HUES64 (cell line): ENCODE measurements around the gene KLRG1.

Source experiments
- H3K27ac ChIP-seq: 2 replicates; pipeline ENCODE4 v1.7.0; 2013; ENCODE audit warnings: low read depth, low read length, inconsistent platforms
- H3K27me3 ChIP-seq: 2 replicates; pipeline ENCODE4 v1.6.1; 2013; ENCODE audit warnings: mild to moderate bottlenecking, low read length; ENCODE audit not compliant: insufficient read depth
- H3K36me3 ChIP-seq: 2 replicates; pipeline ENCODE4 v1.6.1; 2013; ENCODE audit warnings: mild to moderate bottlenecking, low read length; ENCODE audit not compliant: insufficient read depth
- H3K4me1 ChIP-seq: 2 replicates; pipeline ENCODE4 v1.6.1; 2013; ENCODE audit warnings: mild to moderate bottlenecking, low read length, moderate library complexity; ENCODE audit not compliant: insufficient read depth
- H3K4me3 ChIP-seq: 2 replicates; pipeline ENCODE4 v1.5.1; 2013; ENCODE audit warnings: mild to moderate bottlenecking, low read length, moderate library complexity
- H3K9ac ChIP-seq: 2 replicates; pipeline ENCODE4 v1.6.1; 2013; ENCODE audit warnings: mild to moderate bottlenecking, low read depth, low read length
- H3K9me3 ChIP-seq: 2 replicates; pipeline ENCODE4 v1.6.1; 2013; ENCODE audit warnings: low read depth, low read length; ENCODE audit not compliant: insufficient read depth
- WGBS: fragments of 150-250, 120-280 bp; methylation state at CpG from one replicate; pipeline ENCODE4 v1.1.7; 2013; ENCODE audit warnings: missing lambda C conversion rate; 5-methylcytosine and 5-hydroxymethylcytosine counted together

Gene KLRG1

DNA sequence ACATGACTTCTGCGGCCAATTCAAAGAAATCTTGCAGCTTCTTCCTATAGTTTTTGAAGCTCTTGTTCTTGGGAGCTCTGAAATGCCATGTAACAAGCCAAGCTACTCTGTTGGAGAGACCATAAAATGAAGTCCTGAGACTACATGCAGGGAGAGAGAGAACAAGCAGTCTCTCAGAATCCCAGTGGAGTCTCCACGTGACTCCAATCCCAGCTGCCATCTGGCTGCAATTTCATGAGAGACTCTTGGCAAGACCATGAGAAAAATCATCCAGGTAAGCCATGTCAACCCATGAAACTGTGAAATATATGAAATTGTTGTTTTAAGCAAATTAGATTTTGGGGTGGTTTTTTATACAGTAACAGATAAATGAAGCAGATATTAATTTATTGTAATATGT is 54.4 kb downstream of the KLRG1 start:
- Histone ChIP-seq H3K27me3 (no peaks in the 10 kb centered on the region), H3K4me1 (no peaks in the 10 kb centered on the region), H3K36me3 (no peaks in the 10 kb centered on the region), H3K4me3 (no peak overlapping the region), H3K9ac (no peak overlapping the region), H3K27ac (no peak overlapping the region), H3K9me3 (no peaks in the 10 kb centered on the region)
- 93% methylated on average over 2 of the region's 2 CpGs for WGBS

DNA sequence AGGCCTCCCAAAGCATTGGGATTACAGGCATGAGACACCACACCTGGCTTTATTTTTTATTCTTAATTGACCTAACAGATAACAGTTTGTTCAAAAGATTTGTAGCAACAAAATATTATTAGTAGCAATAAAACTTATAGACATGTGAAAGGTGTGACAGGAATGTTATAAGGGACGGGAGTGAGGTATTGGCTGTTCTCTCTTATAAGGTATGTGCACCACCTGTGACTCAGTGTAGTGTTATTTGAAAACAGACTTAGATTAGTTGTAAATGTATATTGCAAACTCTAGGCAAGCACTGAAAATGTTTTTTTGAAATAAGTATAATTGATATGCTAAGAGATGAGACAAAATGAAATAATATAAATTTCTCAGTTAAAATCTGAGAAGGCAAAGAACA is 57.8 kb downstream of the KLRG1 start:
- no peaks in the 10 kb centered on the region for H3K4me1 ChIP-seq
- no peaks in the 10 kb centered on the region for H3K9me3 ChIP-seq
- H3K9ac ChIP-seq = no peak overlapping the region
- no peaks in the 10 kb centered on the region for H3K36me3 ChIP-seq
- no peaks in the 10 kb centered on the region for H3K27me3 ChIP-seq
- no peak overlapping the region for H3K27ac ChIP-seq
- H3K4me3 ChIP-seq = no peak overlapping the region
- 87% methylated on average over 1 of the region's 1 CpG for WGBS

DNA sequence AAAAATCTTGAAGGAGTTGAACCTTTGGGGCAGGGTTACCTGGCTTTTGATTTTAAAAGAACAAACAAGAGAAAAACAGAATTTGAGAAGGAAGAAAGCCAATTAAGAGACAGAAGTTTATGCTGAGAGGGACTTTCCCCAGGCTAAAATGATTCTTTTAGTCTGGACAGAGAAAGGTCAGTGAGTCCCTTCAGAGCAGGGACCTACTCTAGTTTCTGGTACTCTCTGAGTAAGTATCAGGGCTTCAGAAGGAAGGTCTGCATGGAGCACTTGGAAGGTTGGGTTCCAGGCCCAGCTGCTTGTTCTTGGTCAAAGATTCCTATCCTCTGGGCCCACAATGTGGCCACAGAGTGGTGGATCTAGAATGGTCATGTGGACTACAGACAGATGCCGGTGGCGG is 59.6 kb downstream of the KLRG1 start:
- no peaks in the 10 kb centered on the region for H3K4me1 ChIP-seq
- H3K36me3 ChIP-seq = no peaks in the 10 kb centered on the region
- no peak overlapping the region for H3K27ac ChIP-seq
- no peak overlapping the region for H3K9ac ChIP-seq
- 93% methylated on average over 2 of the region's 2 CpGs for WGBS
- H3K9me3 ChIP-seq = no peaks in the 10 kb centered on the region
- H3K4me3 ChIP-seq = no peak overlapping the region
- H3K27me3 ChIP-seq = no peaks in the 10 kb centered on the region

DNA sequence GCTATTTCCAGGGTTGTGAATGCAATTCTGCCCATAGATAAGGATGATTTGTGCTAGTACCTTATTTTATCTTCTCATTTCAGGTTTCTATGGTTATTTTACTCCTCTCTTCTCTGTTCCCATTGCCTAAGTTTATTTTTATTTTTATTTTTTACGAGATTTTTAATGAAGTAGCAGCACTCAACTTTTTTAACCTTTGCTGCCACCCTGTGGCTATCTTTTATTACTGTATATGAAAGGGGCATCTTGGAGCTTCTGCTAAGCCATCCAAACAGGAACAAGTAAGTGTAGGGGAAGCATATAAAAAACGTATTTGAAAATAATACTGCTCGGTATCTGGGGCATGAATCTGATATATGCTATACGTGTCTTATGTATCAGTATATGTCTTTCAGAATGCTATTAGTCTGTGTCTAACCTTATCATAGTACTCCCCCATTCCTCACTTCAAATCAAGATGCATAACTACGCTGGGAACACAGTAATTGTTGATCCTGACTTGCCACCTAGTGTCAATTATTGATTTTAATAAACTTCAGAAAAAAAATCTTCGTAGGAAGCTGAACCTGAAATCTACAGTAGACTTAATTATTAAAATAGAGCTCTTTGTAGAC is 60.3 kb downstream of the KLRG1 start:
- Histone ChIP-seq H3K4me3 (no peak overlapping the region), H3K36me3 (no peaks in the 10 kb centered on the region), H3K9me3 (no peaks in the 10 kb centered on the region), H3K9ac (no peak overlapping the region), H3K27ac (no peak overlapping the region), H3K4me1 (no peaks in the 10 kb centered on the region), H3K27me3 (no peaks in the 10 kb centered on the region)
- 57% methylated on average over 4 of the region's 6 CpGs for WGBS

DNA sequence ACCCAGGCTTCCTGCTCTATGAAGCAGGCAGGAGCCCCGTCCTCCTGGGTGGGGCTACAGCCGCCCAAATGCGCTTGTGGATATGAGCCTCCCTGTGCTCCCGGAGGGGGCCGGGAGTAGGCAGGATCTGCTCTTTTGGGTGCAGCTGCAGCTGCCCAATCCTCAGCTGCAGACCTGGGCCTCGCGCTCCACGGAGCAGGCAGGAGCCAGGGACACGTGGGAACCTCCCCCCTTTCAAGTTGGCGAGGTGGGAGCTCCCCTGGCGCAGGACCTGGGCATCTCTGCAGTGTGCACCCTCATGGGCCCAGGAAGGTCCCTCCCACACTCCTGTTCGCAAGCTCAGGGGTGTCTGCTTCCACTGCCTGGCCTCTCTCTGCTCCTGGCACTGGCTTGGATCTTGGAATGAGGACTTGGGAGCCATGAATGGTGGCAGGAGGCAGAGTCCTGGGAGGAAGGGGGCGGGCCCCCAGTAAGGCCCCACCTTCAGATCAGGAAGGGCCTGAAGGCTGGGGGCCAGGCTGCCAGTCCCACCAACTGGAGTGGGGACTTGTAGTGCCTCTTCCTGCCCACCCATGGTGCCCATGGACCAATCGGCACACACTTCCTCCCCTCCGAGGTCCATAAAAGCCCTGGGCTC is 61.3 kb downstream of the KLRG1 start:
- H3K4me3 ChIP-seq = no peak overlapping the region
- WGBS = 94% methylated on average over 15 of the region's 15 CpGs
- no peaks in the 10 kb centered on the region for H3K4me1 ChIP-seq
- H3K36me3 ChIP-seq = no peaks in the 10 kb centered on the region
- no peak overlapping the region for H3K27ac ChIP-seq
- no peak overlapping the region for H3K9ac ChIP-seq
- H3K9me3 ChIP-seq = no peaks in the 10 kb centered on the region
- H3K27me3 ChIP-seq = no peaks in the 10 kb centered on the region

DNA sequence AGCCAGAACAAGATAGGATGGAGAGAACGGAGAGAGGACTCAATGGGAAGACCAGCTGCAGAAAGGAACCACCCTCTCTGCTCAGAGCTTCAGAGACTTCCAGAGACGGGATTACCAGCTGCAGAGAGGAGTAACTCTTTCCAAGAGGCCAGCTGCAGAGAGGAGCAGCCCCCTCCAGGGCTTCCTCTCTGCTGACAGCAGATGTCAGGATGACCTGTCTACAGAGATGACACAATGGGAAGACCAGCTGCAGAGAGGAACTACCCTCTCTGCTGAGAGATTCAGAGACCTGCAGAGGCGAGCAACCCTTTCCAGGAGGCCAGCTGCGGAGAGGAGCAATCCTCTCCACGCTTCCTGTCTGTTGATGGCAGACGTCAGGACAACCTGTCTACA is 61.8 kb downstream of the KLRG1 start:
- WGBS = 86% methylated on average over 6 of the region's 6 CpGs
- Histone ChIP-seq H3K4me3 (no peak overlapping the region), H3K9me3 (no peaks in the 10 kb centered on the region), H3K36me3 (no peaks in the 10 kb centered on the region), H3K27ac (no peak overlapping the region), H3K9ac (no peak overlapping the region), H3K27me3 (no peaks in the 10 kb centered on the region), H3K4me1 (no peaks in the 10 kb centered on the region)

DNA sequence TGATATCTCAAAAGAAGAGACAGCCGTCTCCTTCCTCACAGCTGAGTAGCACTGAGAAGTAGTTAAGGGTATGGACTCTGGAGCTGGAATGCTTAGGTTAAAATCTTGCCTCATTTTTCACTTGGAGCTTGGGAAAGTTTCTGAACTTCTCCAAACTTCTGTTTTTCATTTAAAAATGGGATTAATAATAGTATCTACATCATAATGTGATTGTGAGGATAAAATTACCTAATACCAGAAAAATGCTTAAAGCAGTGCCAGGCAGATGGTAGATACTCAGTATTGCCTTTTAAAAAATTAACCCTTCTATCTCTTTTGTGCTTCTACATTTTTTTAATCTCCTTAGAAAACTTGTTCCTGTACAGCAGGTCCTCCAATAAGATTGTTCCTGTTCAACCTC is 63.3 kb downstream of the KLRG1 start:
- H3K27me3 ChIP-seq = no peaks in the 10 kb centered on the region
- H3K9ac ChIP-seq = no peak overlapping the region
- H3K27ac ChIP-seq = no peak overlapping the region
- no peaks in the 10 kb centered on the region for H3K4me1 ChIP-seq
- no peaks in the 10 kb centered on the region for H3K36me3 ChIP-seq
- H3K9me3 ChIP-seq = no peaks in the 10 kb centered on the region
- WGBS = 100% methylated on average over 1 of the region's 1 CpG
- no peak overlapping the region for H3K4me3 ChIP-seq
